AG04450 (cell line): ENCODE results near the gene CENPC. TPM values are rescaled to one million over a fixed set of nuclear protein-coding genes. Genes with fewer than 3 reads are reported as not detected.

ENCODE experiments used
- CTCF ChIA-PET: fragments of 300-600, 350-600 bp; formaldehyde crosslinking; extraction: SDS; loops from one replicate; lab custom pipeline; 2022; ENCODE audit warnings: antibody characterized with exemption, inconsistent platforms; lab: Charles Lee
- POLR2A ChIA-PET: fragments of 350-600 bp; formaldehyde crosslinking; extraction: SDS; loops from one replicate; lab custom pipeline; 2021; ENCODE audit warnings: antibody characterized with exemption, inconsistent platforms; lab: Yijun Ruan, JAX
- DNase-seq: peaks from one replicate; pipeline ENCODE4 v3.0.0-alpha.2; 2011; ENCODE audit warnings: low read depth, low spot score
- H3K27ac ChIP-seq: one replicate; pipeline ENCODE4 v1.5.1; 2012; ENCODE audit warnings: low read depth, low read length, control low read depth
- H3K27me3 ChIP-seq: one replicate; pipeline ENCODE4 v1.6.0; 2012; ENCODE audit warnings: low read length; ENCODE audit not compliant: control insufficient read depth, insufficient read depth
- H3K4me3 ChIP-seq: 2 replicates; pipeline ENCODE4 v1.5.1; 2011; ENCODE audit warnings: mild to moderate bottlenecking, low read depth, low read length, control low read depth
- H3K9me3 ChIP-seq: 2 replicates; pipeline ENCODE4 v1.5.1; 2012; ENCODE audit warnings: low read length; ENCODE audit not compliant: control insufficient read depth, insufficient read depth
- polyA plus RNA-seq: library from polyadenylated mRNA; depleted of rRNA; stranded (reverse); fragments of >200 nt; gene quantifications from 2 replicates; pipeline ENCODE4 v1.2.3, GENCODE V29; 2011
- TF ChIP-seq, protein P1 (sequence below): IDR thresholded peaks from 2 replicates; pipeline ENCODE4 v1.5.1; 2011; ENCODE audit warnings: low read depth, low read length, control low read depth, inconsistent platforms

The CENPC gene
- polyA plus RNA-seq, 1 experiment: 8.0 TPM

DNA sequence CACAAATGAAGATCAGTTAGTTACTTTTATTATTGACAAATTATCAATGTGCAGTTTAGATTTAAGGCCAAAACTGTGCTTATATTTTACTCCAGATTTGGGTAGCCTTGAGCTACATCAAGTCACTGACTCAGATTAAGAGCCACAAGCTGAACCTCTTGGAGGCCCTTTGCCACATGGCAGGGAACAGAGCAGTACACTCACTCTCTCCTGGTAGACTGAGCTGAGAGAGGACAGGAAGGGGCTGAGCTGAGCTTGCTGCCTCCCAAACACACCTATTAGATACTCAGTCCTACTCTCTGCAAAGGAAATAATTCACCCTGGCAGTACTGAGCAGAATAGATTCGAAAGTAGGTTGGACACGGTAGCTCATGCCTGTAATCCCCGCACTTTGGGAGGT, 21.0 kb upstream of the CENPC start:
- H3K27ac ChIP-seq: no peak overlapping the region
- no peak for DNase-seq
- TF ChIP-seq, protein P1, sequence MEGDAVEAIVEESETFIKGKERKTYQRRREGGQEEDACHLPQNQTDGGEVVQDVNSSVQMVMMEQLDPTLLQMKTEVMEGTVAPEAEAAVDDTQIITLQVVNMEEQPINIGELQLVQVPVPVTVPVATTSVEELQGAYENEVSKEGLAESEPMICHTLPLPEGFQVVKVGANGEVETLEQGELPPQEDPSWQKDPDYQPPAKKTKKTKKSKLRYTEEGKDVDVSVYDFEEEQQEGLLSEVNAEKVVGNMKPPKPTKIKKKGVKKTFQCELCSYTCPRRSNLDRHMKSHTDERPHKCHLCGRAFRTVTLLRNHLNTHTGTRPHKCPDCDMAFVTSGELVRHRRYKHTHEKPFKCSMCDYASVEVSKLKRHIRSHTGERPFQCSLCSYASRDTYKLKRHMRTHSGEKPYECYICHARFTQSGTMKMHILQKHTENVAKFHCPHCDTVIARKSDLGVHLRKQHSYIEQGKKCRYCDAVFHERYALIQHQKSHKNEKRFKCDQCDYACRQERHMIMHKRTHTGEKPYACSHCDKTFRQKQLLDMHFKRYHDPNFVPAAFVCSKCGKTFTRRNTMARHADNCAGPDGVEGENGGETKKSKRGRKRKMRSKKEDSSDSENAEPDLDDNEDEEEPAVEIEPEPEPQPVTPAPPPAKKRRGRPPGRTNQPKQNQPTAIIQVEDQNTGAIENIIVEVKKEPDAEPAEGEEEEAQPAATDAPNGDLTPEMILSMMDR: no peak
- no peak overlapping the region for H3K4me3 ChIP-seq
- ChIA-PET CTCF (no interaction called here), POLR2A (no interaction called here)
- H3K9me3 ChIP-seq: no peaks in the 10 kb centered on the region
- H3K27me3 ChIP-seq: no peaks in the 10 kb centered on the region

- POLR2A ChIA-PET: no interaction called here
- no peaks in the 10 kb centered on the region for H3K27me3 ChIP-seq
- H3K27ac ChIP-seq: no peak overlapping the region
- no peak overlapping the region for H3K4me3 ChIP-seq
- CTCF ChIA-PET: no interaction called here
- H3K9me3 ChIP-seq: no peaks in the 10 kb centered on the region
- DNase-seq: no peak
- TF ChIP-seq, protein P1: no peak
Observed at GRCh38 chr4:67565284-67565683, 20.0 kb upstream of the CENPC start.

DNA sequence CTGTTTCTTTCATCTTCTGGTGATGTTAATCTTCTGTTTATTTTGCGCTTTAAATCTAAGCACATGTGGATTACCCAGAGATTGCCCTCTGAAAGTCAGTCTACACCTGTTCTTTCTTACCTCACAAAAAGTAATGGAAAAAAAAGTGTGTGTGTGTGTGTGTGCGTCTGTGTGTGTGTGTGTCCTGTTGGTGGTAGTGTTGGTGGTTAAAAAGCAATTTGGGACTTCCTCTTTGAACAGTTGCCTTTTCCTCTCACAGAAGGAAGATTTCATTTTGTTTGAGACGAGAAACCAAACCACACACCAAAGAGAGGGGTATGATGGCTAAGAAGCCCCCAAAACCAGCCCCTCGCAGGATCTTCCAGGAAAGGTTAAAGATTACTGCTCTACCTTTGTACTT, 13.2 kb upstream of the CENPC start, which contains the start of gene STAP1:
Gene STAP1 (plus strand): TSS at position 235 of the 400 bp plus-strand sequence. CDS start 83 bp downstream, at position 318.
- TF ChIP-seq, protein P1: no peak
- Histone ChIP-seq H3K27me3 (peaks cover 3% of the 10 kb centered on the region), H3K4me3 (no peak within 1 kb of the TSS), H3K27ac (no peak within 1 kb of the TSS), H3K9me3 (no peaks in the 10 kb centered on the region)
- no peak for DNase-seq
- POLR2A ChIA-PET: no interaction called here
- CTCF ChIA-PET: interaction anchor here (0.7 kb wide), 1 partner anchor 939 kb away, joined by 4 read pairs; no protein-coding TSS in a partner anchor

DNA sequence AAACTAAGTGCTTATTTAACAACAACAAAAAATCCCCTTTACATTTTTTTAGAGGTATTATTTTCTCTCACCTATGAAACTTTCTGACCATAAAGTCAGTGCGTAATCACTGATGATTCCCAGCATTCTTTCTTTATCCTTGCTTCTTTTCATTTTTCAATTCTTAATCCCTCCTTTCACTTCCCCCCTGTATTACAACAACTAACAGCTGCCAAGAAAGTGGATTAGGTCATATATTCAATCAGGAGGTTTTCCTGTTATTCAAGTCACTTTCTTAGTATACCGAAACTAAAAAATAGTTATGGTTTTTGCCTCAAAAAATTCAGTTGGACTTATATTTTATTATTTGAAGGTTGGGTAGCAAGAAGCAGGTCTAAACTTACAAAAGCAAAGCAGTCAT, 11.1 kb upstream of the CENPC start:
- POLR2A ChIA-PET: no interaction called here
- Histone ChIP-seq H3K27ac (no peak overlapping the region), H3K27me3 (peaks cover 3% of the 10 kb centered on the region), H3K9me3 (no peaks in the 10 kb centered on the region), H3K4me3 (no peak overlapping the region)
- DNase-seq: no peak
- TF ChIP-seq, protein P1: no peak
- CTCF ChIA-PET: no interaction called here

GRCh38 chr4:67555447-67555846, 10.1 kb upstream of the CENPC start:
- no peak overlapping the region for H3K4me3 ChIP-seq
- DNase-seq: no peak
- no peak overlapping the region for H3K27ac ChIP-seq
- H3K9me3 ChIP-seq: no peaks in the 10 kb centered on the region
- H3K27me3 ChIP-seq: peaks cover 3% of the 10 kb centered on the region
- ChIA-PET CTCF (no interaction called here), POLR2A (no interaction called here)
- TF ChIP-seq, protein P1: no peak
